OCI-LY3 (cell line): ENCODE measurements around the gene MAPT.

Experiments
- H2AFZ ChIP-seq: fragments of 200-600, 300-600 bp; shearing (Covaris generic); 2 replicates; pipeline ENCODE4 v1.6.0; 2014; ENCODE audit warnings: antibody characterized with exemption, low read depth, low read length
- H3K27ac ChIP-seq: fragments of 200-600, 300-600 bp; sonication (generic); 2 replicates; pipeline ENCODE4 v1.5.1; 2014; ENCODE audit warnings: mild to moderate bottlenecking, low read length, moderate library complexity, mixed read lengths
- H3K27me3 ChIP-seq: fragments of 200-600, 300-600 bp; sonication (generic); 2 replicates; pipeline ENCODE4 v1.6.1; 2014; ENCODE audit warnings: low read depth, low read length, mixed read lengths
- H3K36me3 ChIP-seq: fragments of 200-600, 300-600 bp; sonication (generic); replicated peaks from 2 replicates; pipeline ENCODE3; 2014; ENCODE audit warnings: low read depth, low read length, mixed read lengths
- H3K4me1 ChIP-seq: fragments of 300-600, 200-600 bp; sonication (generic); 2 replicates; pipeline ENCODE4 v1.6.1; 2014; ENCODE audit warnings: low read length, mixed read lengths
- H3K4me2 ChIP-seq: fragments of 200-600, 300-600 bp; sonication (generic); 2 replicates; pipeline ENCODE4 v1.6.1; 2014; ENCODE audit warnings: low read length, mixed read lengths
- H3K4me3 ChIP-seq: fragments of 300-600, 200-600 bp; sonication (generic); 2 replicates; pipeline ENCODE4 v1.5.1; 2014; ENCODE audit warnings: antibody characterized with exemption, mild to moderate bottlenecking, low read length, moderate library complexity
- H3K79me2 ChIP-seq: fragments of 300-600, 200-600 bp; shearing (Covaris generic); 2 replicates; pipeline ENCODE4 v1.6.1; 2014; ENCODE audit warnings: mild to moderate bottlenecking, low read length, mixed read lengths
- H3K9ac ChIP-seq: fragments of 300-600, 200-600 bp; shearing (Covaris generic); 2 replicates; pipeline ENCODE4 v1.6.0; 2014; ENCODE audit warnings: mild to moderate bottlenecking, low read length, moderate library complexity
- H3K9me3 ChIP-seq: fragments of 200-600, 300-600 bp; shearing (Covaris generic); 2 replicates; pipeline ENCODE4 v1.6.1; 2014; ENCODE audit warnings: low read length, mixed read lengths; ENCODE audit not compliant: insufficient read depth
- H4K20me1 ChIP-seq: fragments of 200-600, 300-600 bp; sonication (generic); 2 replicates; pipeline ENCODE4 v1.6.1; 2016; ENCODE audit warnings: low read length, mixed read lengths; ENCODE audit not compliant: insufficient read depth
- CTCF ChIP-seq: fragments of 200-600, 300-600 bp; sonication (generic); IDR thresholded peaks from 2 replicates; pipeline ENCODE4 v1.5.1; 2014; ENCODE audit warnings: antibody characterized with exemption, low read length, low read depth
- EZH2phosphoT487 ChIP-seq: fragments of 200-600 bp; shearing (Covaris generic); IDR thresholded peaks from 2 replicates; pipeline ENCODE4 v1.6.1; 2018; ENCODE audit warnings: antibody characterized with exemption, mixed run types, low read depth

Gene MAPT

GRCh38 chr17:45973946-45974859 is 79.8 kb downstream of the MAPT start:
- Histone ChIP-seq H3K4me3 (no peak overlapping the region), H2AFZ (no peak overlapping the region), H3K27ac (no peak overlapping the region), H3K4me2 (no peak overlapping the region), H3K79me2 (no peaks in the 10 kb centered on the region), H3K9me3 (no peaks in the 10 kb centered on the region), H3K9ac (no peak overlapping the region), H3K36me3 (no peaks in the 10 kb centered on the region), H3K4me1 (peaks cover 16% of the 10 kb centered on the region), H4K20me1 (no peaks in the 10 kb centered on the region), H3K27me3 (0 out of 2 replicates have a peak, but pooled peaks cover 3% of the 10 kb centered on the region)
- TF ChIP-seq CTCF (no peak), EZH2phosphoT487 (no peak)

- H3K27ac ChIP-seq: no peak overlapping the region
- peak overlapping the region; percentile 20; the same call in 1 of the 2 replicates for H3K4me3 ChIP-seq
- H3K79me2 ChIP-seq: no peaks in the 10 kb centered on the region
- H4K20me1 ChIP-seq: no peaks in the 10 kb centered on the region
- no peaks in the 10 kb centered on the region for H3K9me3 ChIP-seq
- TF ChIP-seq EZH2phosphoT487 (no peak), CTCF (no peak)
- H3K4me1 ChIP-seq: peaks cover 16% of the 10 kb centered on the region
- H3K36me3 ChIP-seq: no peaks in the 10 kb centered on the region
- H3K4me2 ChIP-seq: peak overlapping the region; percentile 46
- no peak overlapping the region for H2AFZ ChIP-seq
- H3K9ac ChIP-seq: no peak overlapping the region
- H3K27me3 ChIP-seq: 0 out of 2 replicates have a peak, but pooled peaks cover 3% of the 10 kb centered on the region
Observed at GRCh38 chr17:45974916-45975630, 80.7 kb downstream of the MAPT start.

GRCh38 chr17:45975640-45976295 is 81.4 kb downstream of the MAPT start:
- Histone ChIP-seq H3K9ac (no peak overlapping the region), H3K4me1 (peaks cover 16% of the 10 kb centered on the region)

More at GRCh38 chr17:45975640-45976295, 81.4 kb downstream of the MAPT start:
- H3K36me3 ChIP-seq: no peaks in the 10 kb centered on the region
- no peaks in the 10 kb centered on the region for H4K20me1 ChIP-seq
- no peaks in the 10 kb centered on the region for H3K9me3 ChIP-seq
- H3K4me2 ChIP-seq: peak overlapping the region; percentile 46
- H3K27me3 ChIP-seq: 0 out of 2 replicates have a peak, but pooled peaks cover 4% of the 10 kb centered on the region
- H2AFZ ChIP-seq: no peak overlapping the region
- no peak for TF ChIP-seq EZH2phosphoT487
- no peak for TF ChIP-seq CTCF
- H3K4me3 ChIP-seq: peak overlapping the region; percentile 20; the same call in 1 of the 2 replicates
- no peak overlapping the region for H3K27ac ChIP-seq
- no peaks in the 10 kb centered on the region for H3K79me2 ChIP-seq
